Prostate gland (tissue), 2 donors: ENCODE measurements around the gene CEPT1. TPM values are rescaled to one million over a fixed set of nuclear protein-coding genes. Genes with fewer than 3 reads are reported as not detected.
"Not testable (repeated sequence)": the region's sequence is repeated elsewhere in the genome, so short reads cannot be mapped to it uniquely, and the experiment has no call there.

Source experiments
- DNase-seq: peaks from one replicate; pipeline ENCODE4 v3.0.0-alpha.2; 2019; ENCODE audit warnings: low spot score
- H3K27ac ChIP-seq, 2 donors: fragments of 200-600 bp; sonication (generic); 2 replicates each; pipeline ENCODE4 v1.5.1; 2017 to 2019
- H3K27me3 ChIP-seq: fragments of 200-600 bp; sonication (generic); replicated peaks from 2 replicates; pipeline ENCODE4 v1.5.1; 2019; ENCODE audit not compliant: insufficient read depth
- H3K36me3 ChIP-seq, 2 donors: fragments of 200-600 bp; sonication (generic); 1 replicate in 1 of 2; 2 replicates in 1 of 2; pipeline versions ENCODE4 v1.5.1 to v1.8.1; 2017 to 2019
- H3K4me1 ChIP-seq: fragments of 200-600 bp; sonication (generic); replicated peaks from 2 replicates; pipeline ENCODE4 v1.5.1; 2019
- H3K4me3 ChIP-seq, 2 donors: fragments of 200-600 bp; sonication (generic); 2 replicates each; pipeline ENCODE4 v1.5.1; 2017 to 2019
- H3K9me3 ChIP-seq: fragments of 200-600 bp; sonication (generic); 2 replicates; pipeline ENCODE4 v1.5.1; 2017
- CTCF ChIP-seq, 4 experiments: fragments of 200-600 bp in 2 of 4; fragments of 450-650 bp in 2 of 4; sonication (generic) in 2 of 4; IDR thresholded peaks; 1 replicate in 3 of 4; 2 replicates in 1 of 4; pipeline ENCODE4 v1.5.1; 2016 to 2019; ENCODE audit warnings: antibody characterized with exemption in 4 of 4, mild to moderate bottlenecking in 2 of 4, moderate library complexity in 2 of 4
- POLR2A ChIP-seq: fragments of 450-650 bp; IDR thresholded peaks from one replicate; pipeline ENCODE4 v1.6.1; 2016; ENCODE audit warnings: antibody characterized with exemption, mild to moderate bottlenecking
- POLR2AphosphoS5 ChIP-seq: sonication (generic); formaldehyde crosslinking; IDR thresholded peaks from one replicate; pipeline ENCODE4 v1.6.1; 2017; ENCODE audit warnings: antibody characterized with exemption
- WGBS: methylation state at CpG from one replicate; pipeline ENCODE4 v1.1.5; 2018; 5-methylcytosine and 5-hydroxymethylcytosine counted together
- intact Hi-C: fragments of 100-400 bp; cut with DNase I; formaldehyde crosslinking; loops from one replicate; pipeline ENCODE4 v1.14.2; 2022
- total RNA-seq, 2 donors: library from RNA; depleted of rRNA; stranded (reverse); fragments of >200 nt; gene quantifications; one replicate each; pipeline ENCODE4 v1.1.0, GENCODE V29; 2016

CEPT1 gene
- total RNA-seq, 2 donors from 2014 or later: 32.2 to 52.5 TPM

DNA sequence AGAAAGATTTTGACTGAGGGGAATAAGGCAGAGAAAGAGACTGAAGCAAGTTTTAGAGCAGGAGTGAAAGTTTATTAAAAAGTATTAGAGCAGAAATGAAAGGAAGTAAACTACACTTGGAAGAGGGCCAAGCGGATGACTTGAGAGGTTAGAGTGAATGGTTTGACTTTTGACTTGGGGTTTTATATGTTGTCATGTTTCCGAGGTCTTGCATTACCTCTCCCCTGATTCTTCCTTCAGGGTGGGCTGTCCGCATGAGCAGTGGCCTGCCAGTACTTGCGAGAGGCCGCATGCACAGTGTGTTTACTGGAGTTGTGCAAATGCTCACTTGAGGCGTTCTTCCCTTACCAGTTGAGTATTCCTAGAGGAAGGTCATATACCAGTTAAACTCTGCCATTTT, 73.4 kb downstream of the CEPT1 start:
- no peak for TF ChIP-seq CTCF (IDR thresholded peaks at IDR 0.05)
- TF ChIP-seq POLR2A: no peak
- no peak for TF ChIP-seq POLR2AphosphoS5
- no peak for DNase-seq
- WGBS: 79% methylated on average over 6 of the region's 6 CpGs
- no peak overlapping the region for H3K27ac ChIP-seq
- intact Hi-C loops: no loop called here
- no peaks in the 10 kb centered on the region for H3K27me3 ChIP-seq
- no peaks in the 10 kb centered on the region for H3K9me3 ChIP-seq
- H3K4me3 ChIP-seq: no peak overlapping the region
- H3K4me1 ChIP-seq: no peaks in the 10 kb centered on the region
- no peaks in the 10 kb centered on the region for H3K36me3 ChIP-seq

DNA sequence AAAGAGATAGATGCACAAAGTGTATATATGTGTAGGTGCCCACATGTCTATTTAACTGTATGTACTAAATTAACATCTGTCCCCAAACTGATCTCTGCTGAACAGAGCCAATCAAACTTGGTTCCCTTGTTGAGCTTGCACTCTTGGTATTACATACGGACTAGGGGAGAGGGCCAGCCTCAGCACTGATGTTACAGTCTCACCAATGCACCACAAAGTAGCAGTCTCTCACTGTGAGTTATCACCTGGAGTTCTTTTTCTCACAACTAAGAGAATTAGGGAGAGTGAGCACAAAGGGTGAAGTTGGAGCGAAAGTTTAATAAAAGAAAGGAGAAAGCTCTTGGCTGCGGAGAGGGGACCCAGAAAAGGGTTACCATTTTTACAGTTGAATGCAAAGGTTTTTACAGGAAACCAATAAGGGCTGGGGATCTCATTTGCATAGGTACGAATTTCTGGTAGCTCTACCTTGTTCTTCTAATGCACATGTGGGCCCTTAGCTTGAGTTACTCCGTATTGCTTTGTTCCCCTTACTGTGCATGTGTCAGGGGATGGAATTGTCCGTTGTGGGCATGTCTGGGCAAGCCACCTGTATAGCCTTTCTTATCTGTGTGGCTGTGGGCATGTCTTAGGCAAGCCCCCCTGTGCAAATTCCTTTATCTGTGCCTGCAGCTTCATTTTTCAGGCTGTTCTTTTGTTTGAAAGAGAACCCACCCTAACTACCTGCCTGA, 74.2 kb downstream of the CEPT1 start:
- 65% methylated on average over 6 of the region's 6 CpGs for WGBS
- H3K4me3 ChIP-seq: no peak overlapping the region
- TF ChIP-seq POLR2A (no peak), POLR2AphosphoS5 (no peak), CTCF (IDR thresholded peaks at IDR 0.05) (no peak)
- H3K36me3 ChIP-seq: no peaks in the 10 kb centered on the region
- no peak for DNase-seq
- no peaks in the 10 kb centered on the region for H3K27me3 ChIP-seq
- no peaks in the 10 kb centered on the region for H3K4me1 ChIP-seq
- intact Hi-C loops: no loop called here
- H3K9me3 ChIP-seq: no peaks in the 10 kb centered on the region
- H3K27ac ChIP-seq: no peak overlapping the region

DNA sequence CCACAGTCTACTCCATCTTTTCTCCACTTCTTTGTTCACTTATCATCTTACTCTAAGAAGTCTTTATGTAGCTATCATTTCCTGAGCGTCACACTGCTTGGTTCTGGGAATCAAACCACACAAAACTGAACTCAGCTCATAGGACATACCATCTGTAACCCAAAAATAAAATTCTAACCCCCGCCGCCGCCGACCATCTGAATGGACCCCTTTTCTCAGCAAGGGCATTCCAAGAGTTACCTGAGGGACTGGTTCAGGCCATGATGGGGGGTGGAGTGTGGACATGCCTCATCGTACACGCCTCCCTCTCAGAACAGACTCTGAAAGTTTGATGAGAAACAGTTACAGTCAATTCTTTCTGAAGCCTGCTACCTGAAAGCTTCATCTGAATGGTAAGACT, 74.9 kb downstream of the CEPT1 start:
- intact Hi-C loops: no loop called here
- 89% methylated on average over 7 of the region's 7 CpGs for WGBS
- no peak overlapping the region for H3K27ac ChIP-seq

DNA sequence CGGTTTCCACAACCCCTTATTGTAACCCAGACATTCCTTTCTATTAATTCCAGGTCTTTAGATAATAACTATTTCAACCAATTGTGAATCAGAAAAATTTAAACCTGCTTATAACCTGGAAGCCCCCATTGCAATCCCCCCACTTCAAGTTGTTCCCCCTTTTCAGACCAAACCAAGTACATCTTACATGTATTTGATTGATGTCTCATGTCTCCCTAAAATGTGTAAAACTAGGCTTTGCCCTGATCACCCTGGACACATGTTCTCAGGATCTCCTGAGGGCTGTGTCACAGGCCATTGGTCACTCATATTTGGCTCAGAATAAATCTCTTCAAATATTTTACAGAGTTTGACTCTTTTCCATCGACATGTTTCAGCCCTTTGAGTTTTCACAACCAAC, 75.3 kb downstream of the CEPT1 start:
- intact Hi-C loops, H3K36me3 ChIP-seq, H3K27me3 ChIP-seq, H3K4me3 ChIP-seq, H3K9me3 ChIP-seq, H3K4me1 ChIP-seq, DNase-seq, H3K27ac ChIP-seq: not testable (repeated sequence)
- WGBS: 91% methylated on average over 2 of the region's 2 CpGs

More for the DNA sequence above, 74.9 kb downstream of the CEPT1 start:
- no peak for DNase-seq
- H3K9me3 ChIP-seq: no peaks in the 10 kb centered on the region
- H3K36me3 ChIP-seq: no peaks in the 10 kb centered on the region
- H3K4me1 ChIP-seq: no peaks in the 10 kb centered on the region
- H3K4me3 ChIP-seq: no peak overlapping the region
- no peak for TF ChIP-seq POLR2A
- no peak for TF ChIP-seq CTCF (IDR thresholded peaks at IDR 0.05)
- no peak for TF ChIP-seq POLR2AphosphoS5
- no peaks in the 10 kb centered on the region for H3K27me3 ChIP-seq

- no peaks in the 10 kb centered on the region for H3K36me3 ChIP-seq
- intact Hi-C loops: no loop called here
- no peak overlapping the region for H3K4me3 ChIP-seq
- 85% methylated on average over 5 of the region's 5 CpGs for WGBS
- H3K27ac ChIP-seq: no peak overlapping the region
- no peaks in the 10 kb centered on the region for H3K9me3 ChIP-seq
- no peaks in the 10 kb centered on the region for H3K27me3 ChIP-seq
- no peak for TF ChIP-seq CTCF (IDR thresholded peaks at IDR 0.05)
- TF ChIP-seq POLR2A: no peak
- no peak for TF ChIP-seq POLR2AphosphoS5
- DNase-seq: no peak
- no peaks in the 10 kb centered on the region for H3K4me1 ChIP-seq
These were observed 76.7 kb downstream of the CEPT1 start for GRCh38 chr1:111216751-111217150.
